ENCODE results near the gene CTBS. TPM values are rescaled to one million over a fixed set of nuclear protein-coding genes. Genes with fewer than 3 reads are reported as not detected.
"Not testable (repeated sequence)": the region's sequence is repeated elsewhere in the genome, so short reads cannot be mapped to it uniquely, and the experiment has no call there.

The CTBS gene
- polyA plus RNA-seq, 10 donors = 5.8 to 9.0 (median 7.2) TPM

GRCh38 chr1:84587099-84587498, 12.9 kb upstream of the CTBS start:
- DNase-seq = no peak

- DNase-seq = no peak
These were observed 11.6 kb upstream of the CTBS start for GRCh38 chr1:84585803-84586202.

GRCh38 chr1:84584126-84584525, 9.9 kb upstream of the CTBS start:
- DNase-seq = no peak

- DNase-seq = peak in 2 of 3 donors; percentile 3 to 17
These were observed 9.4 kb upstream of the CTBS start for GRCh38 chr1:84583648-84584047.

- no peak for DNase-seq
These were observed 8.8 kb upstream of the CTBS start for GRCh38 chr1:84582802-84583587.

- no peak for DNase-seq
These were observed 7.4 kb upstream of the CTBS start for GRCh38 chr1:84581648-84582047.

GRCh38 chr1:84574936-84575335, 696 bp upstream of the CTBS start:
- no peak for DNase-seq

- no peak for DNase-seq
These were observed 716 bp downstream of the CTBS start for GRCh38 chr1:84573481-84573966.

- DNase-seq = no peak
These were observed 3.1 kb downstream of the CTBS start for GRCh38 chr1:84571150-84571535.

- no peak for DNase-seq
These were observed 3.6 kb downstream of the CTBS start for GRCh38 chr1:84570436-84571149.

- no peak for DNase-seq
These were observed 5.0 kb downstream of the CTBS start for GRCh38 chr1:84569216-84569615.

- DNase-seq = peak in 2 of 3 donors; percentile 2 to 32
These were observed 23.4 kb downstream of the CTBS start for GRCh38 chr1:84550826-84551225.

- no peak for DNase-seq
These were observed 32.6 kb downstream of the CTBS start for GRCh38 chr1:84541679-84542078.

GRCh38 chr1:84540759-84541158, 33.5 kb downstream of the CTBS start:
- DNase-seq = no peak

- DNase-seq = no peak
These were observed 34.3 kb downstream of the CTBS start for GRCh38 chr1:84539972-84540371.

- DNase-seq = no peak
These were observed 35.6 kb downstream of the CTBS start for GRCh38 chr1:84538599-84538998.

- no peak for DNase-seq
These were observed 48.5 kb downstream of the CTBS start for GRCh38 chr1:84525779-84526178.

GRCh38 chr1:84524590-84524989, 49.6 kb downstream of the CTBS start:
- no peak for DNase-seq

GRCh38 chr1:84510668-84511067, 63.6 kb downstream of the CTBS start:
- no peak for DNase-seq

- DNase-seq = no peak
These were observed 64.1 kb downstream of the CTBS start for GRCh38 chr1:84510165-84510564.

- no peak for DNase-seq
These were observed 65.2 kb downstream of the CTBS start for GRCh38 chr1:84509029-84509428.

GRCh38 chr1:84508510-84508909, 65.7 kb downstream of the CTBS start:
- no peak for DNase-seq

GRCh38 chr1:84507887-84508286, 66.4 kb downstream of the CTBS start:
- not testable (repeated sequence) for DNase-seq
